ENCODE results near the gene SYCP3.

The SYCP3 gene

DNA sequence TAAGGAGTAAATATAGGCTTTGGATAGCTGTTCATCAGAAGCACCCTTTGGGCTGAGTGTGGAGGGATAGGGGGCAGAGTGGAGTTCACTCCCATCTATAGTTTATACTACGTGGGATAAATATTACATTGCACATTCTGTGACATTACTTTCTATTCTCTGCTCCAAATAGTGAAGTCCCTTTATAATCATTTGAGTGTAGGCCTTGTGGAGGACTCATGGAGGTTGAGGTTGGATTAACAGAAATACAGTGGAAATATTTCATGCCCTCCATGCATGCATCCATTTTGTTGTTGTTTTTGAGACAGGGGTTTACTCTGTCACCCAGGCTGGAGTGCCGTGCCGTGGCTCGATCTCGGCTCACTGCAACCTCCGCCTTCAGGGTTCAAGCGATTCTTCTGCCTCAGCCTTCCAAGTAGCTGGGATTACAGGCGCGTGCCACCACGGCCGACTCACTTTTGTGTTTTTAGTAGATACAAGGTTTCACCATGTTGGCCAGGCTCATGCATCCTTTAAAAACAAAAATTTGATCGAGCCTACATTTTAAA lies 40.4 kb downstream of the SYCP3 start:
- H3K27ac ChIP-seq, result peak overlapping the region; percentile 98
- TF ChIP-seq, protein P1, sequence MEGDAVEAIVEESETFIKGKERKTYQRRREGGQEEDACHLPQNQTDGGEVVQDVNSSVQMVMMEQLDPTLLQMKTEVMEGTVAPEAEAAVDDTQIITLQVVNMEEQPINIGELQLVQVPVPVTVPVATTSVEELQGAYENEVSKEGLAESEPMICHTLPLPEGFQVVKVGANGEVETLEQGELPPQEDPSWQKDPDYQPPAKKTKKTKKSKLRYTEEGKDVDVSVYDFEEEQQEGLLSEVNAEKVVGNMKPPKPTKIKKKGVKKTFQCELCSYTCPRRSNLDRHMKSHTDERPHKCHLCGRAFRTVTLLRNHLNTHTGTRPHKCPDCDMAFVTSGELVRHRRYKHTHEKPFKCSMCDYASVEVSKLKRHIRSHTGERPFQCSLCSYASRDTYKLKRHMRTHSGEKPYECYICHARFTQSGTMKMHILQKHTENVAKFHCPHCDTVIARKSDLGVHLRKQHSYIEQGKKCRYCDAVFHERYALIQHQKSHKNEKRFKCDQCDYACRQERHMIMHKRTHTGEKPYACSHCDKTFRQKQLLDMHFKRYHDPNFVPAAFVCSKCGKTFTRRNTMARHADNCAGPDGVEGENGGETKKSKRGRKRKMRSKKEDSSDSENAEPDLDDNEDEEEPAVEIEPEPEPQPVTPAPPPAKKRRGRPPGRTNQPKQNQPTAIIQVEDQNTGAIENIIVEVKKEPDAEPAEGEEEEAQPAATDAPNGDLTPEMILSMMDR (IDR thresholded peaks at IDR 0.05), result peak; percentile 29
- no peak for TF ChIP-seq ZFX (IDR thresholded peaks at IDR 0.05; ENCODE audit: borderline replicate concordance)

DNA sequence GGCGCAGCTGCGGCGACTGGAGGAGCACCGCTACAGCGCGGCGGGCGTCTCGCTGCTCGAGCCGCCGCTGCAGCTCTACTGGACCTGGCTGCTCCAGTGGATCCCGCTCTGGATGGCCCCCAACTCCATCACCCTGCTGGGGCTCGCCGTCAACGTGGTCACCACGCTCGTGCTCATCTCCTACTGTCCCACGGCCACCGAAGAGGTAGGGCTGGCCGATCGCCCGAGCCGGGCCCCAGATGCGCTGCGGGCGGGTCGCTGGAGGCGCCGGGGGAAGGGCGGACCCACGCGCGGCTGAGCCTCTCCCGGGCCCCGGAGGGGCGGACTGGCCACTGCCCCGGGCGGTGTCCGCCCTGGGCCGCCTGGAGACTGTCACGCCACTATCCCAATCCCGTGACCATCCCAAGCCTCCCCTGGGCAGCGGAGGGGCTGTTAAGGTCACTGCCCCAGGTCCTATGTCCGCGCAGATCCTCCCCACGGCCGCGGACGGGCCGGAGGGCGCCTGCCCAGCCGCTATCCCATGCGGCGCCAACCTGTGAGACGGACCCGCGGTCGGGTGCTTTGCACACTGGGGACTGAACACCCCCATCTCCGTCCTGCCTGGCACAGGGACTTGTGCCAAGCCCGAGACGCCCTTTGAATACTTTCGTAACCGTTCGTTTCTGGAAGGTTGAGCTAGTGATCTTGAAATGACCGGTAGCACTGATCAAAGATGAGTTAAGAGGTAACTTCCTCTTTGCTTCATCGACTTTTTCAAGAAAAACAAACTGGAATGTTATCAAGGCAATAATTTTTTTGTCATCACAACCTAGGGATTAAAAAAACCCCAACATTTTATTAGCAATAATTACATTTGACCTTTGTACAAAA lies 41.1 kb downstream of the SYCP3 start:
- peak overlapping the region; percentile 98 for H3K27ac ChIP-seq
- TF ChIP-seq, protein P1 (IDR thresholded peaks at IDR 0.05), result no peak
- no peak for TF ChIP-seq ZFX (IDR thresholded peaks at IDR 0.05; ENCODE audit: borderline replicate concordance)

DNA sequence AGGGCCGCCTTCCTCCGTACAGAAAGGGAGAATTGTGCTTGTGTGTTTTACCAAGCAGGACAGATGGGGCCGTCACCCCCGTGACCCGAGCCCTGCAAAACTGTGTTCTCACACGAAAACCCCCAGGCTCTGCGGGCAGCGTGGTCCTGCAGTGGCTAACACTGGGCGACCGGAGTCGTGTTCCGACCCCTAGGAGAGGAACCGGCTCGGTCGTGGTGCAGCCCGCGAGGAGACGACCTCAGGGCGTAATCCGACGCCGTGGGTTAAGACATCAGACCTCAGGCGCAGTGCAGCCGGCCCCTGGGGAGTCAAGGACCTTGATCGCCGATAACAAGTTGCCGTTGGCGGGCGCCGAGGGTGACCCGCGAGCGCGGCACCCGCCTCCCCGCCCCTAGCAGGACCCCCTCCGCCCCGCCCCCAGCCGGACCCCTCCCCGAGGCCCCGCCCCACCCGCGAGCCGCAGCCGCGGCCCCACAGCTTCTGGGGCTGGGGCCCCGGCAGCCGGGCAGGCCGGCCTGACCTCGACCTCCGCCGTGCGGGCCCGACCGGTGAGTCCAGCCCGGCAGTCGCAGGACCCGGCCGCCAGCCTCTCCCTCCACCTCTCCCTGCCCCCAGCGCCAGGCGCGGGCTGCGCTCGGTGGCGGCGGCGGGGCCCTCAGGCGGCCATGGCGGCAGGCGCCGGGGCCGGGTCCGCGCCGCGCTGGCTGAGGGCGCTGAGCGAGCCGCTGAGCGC lies 41.9 kb downstream of the SYCP3 start, which contains the start of gene CHPT1:
Gene CHPT1, plus strand, starts transcription at position 444 of the 733 bp plus-strand sequence. Its CDS starts 222 bp downstream, at position 666.
- peak within 1 kb of the TSS; percentile 98 for H3K27ac ChIP-seq
- TF ChIP-seq, protein P1 (IDR thresholded peaks at IDR 0.05), result no peak
- TF ChIP-seq ZFX (IDR thresholded peaks at IDR 0.05; ENCODE audit: borderline replicate concordance), result no peak

DNA sequence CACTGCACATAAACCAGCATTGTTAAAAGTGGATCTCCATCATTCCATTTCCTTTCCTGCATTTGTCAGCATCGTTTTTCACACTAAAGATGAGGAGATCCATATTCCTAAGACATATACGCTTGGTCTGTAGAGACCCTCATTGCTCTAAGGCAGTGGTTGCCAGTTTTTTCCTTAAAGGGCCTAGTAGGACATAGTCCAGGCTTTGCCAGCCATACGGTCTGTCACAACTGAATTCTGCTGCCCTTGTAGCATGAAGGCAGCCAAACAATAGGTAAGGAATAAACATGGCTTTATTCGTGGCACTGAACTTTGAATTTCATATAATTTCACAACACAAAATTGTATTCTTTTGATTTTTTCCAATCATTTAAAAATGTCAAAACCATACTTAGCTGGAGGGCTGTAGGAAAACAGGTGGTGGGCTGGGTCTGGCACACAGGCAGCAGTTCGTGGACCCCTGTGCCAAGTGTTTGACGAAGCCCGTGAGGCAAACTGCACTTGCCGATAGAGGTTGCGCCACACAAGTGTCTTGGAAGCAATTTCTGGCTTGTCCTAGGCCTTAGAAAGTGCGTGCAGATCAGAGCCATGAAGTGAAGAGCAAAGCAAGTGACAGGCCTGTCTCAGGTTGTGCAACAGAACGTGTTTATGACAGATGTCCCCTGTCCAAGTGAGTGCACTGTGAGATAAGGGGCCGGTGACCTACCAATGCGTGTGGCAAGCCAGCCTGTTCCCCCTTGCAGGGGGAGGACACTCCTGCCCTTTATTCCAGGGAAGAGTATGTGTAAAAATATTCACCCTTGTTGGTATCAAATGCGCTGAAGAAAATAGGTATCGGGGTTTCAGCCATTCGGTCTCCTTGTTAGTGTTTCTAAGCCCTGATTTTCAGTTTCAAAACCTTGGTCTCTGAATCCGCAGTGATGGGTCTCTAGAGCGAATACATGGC lies 42.7 kb downstream of the SYCP3 start:
- peak overlapping the region; percentile 98 for H3K27ac ChIP-seq
- TF ChIP-seq, protein P1 (IDR thresholded peaks at IDR 0.05), result no peak
- no peak for TF ChIP-seq ZFX (IDR thresholded peaks at IDR 0.05; ENCODE audit: borderline replicate concordance)

DNA sequence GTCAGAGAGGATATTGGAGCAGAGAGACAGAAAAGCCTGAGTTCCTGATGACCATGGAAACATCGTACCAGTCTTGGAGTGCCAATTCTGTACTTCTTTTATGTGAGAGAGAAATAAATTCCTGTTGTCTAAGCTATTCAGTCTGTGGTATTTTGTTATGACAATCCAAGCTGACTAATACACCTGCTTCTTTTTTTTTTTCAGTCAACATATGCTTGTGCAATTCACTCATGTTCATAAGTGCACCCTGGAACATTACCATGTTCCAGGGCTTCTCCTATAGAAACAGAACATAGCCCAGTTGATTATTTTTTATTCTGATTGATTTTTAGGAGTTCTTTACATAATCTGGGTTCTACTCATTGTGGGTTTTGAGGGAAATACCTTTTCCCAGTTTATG lies 43.6 kb downstream of the SYCP3 start:
- TF ChIP-seq, protein P1 (IDR thresholded peaks at IDR 0.05), result no peak
- TF ChIP-seq ZFX (IDR thresholded peaks at IDR 0.05; ENCODE audit: borderline replicate concordance), result no peak
- peak overlapping the region; percentile 98 for H3K27ac ChIP-seq

DNA sequence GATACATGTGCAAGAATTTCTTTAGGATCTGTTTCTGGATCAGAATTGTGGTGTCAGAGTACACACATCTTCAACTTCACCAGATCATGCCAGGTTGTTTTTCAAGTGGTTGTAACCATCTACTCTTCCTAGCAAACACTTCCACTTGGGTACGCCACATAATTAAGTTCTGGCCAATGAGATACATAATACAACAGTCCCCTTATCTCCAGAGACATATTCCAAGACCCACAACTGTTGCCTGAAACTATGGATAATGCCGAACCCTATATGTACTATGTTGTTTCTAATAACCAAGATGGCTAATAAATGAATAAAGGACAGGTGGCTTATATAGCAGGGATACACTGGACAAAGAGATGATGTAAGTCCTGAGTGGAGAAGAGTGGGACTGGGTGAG lies 44.3 kb downstream of the SYCP3 start:
- H3K27ac ChIP-seq, result peak overlapping the region; percentile 98
- TF ChIP-seq, protein P1 (IDR thresholded peaks at IDR 0.05), result no peak
- no peak for TF ChIP-seq ZFX (IDR thresholded peaks at IDR 0.05; ENCODE audit: borderline replicate concordance)

All from 22Rv1 (cell line).